LNCAP (cell line): ENCODE results near the gene SIRT5.

Experiments
- TF ChIP-seq, protein P1 (sequence below): fragments of 450-650 bp; IDR thresholded peaks from 2 replicates; pipeline ENCODE4 v1.5.1; 2017; ENCODE audit warnings: mild to moderate bottlenecking

The SIRT5 gene

DNA sequence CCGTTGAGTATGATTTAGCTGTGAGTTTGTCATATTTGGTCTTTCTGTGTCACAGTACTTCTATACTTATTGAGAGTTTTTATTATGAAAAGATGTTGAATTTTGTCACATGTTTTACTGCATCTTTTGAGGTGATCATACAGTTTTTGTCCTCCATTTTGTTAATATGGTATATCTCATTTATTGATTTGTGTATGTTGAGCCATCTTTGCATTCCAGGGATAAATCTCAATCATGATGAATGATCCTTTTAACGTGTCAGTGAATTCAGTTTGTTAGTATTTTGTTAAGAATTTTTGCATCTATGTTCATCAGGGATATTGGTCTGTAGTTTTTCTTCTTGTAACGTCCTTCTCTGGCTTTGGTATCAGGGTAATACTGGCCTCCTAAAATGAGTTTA lies 3.5 kb downstream of the SIRT5 start:
- TF ChIP-seq, protein P1, sequence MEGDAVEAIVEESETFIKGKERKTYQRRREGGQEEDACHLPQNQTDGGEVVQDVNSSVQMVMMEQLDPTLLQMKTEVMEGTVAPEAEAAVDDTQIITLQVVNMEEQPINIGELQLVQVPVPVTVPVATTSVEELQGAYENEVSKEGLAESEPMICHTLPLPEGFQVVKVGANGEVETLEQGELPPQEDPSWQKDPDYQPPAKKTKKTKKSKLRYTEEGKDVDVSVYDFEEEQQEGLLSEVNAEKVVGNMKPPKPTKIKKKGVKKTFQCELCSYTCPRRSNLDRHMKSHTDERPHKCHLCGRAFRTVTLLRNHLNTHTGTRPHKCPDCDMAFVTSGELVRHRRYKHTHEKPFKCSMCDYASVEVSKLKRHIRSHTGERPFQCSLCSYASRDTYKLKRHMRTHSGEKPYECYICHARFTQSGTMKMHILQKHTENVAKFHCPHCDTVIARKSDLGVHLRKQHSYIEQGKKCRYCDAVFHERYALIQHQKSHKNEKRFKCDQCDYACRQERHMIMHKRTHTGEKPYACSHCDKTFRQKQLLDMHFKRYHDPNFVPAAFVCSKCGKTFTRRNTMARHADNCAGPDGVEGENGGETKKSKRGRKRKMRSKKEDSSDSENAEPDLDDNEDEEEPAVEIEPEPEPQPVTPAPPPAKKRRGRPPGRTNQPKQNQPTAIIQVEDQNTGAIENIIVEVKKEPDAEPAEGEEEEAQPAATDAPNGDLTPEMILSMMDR = no peak

DNA sequence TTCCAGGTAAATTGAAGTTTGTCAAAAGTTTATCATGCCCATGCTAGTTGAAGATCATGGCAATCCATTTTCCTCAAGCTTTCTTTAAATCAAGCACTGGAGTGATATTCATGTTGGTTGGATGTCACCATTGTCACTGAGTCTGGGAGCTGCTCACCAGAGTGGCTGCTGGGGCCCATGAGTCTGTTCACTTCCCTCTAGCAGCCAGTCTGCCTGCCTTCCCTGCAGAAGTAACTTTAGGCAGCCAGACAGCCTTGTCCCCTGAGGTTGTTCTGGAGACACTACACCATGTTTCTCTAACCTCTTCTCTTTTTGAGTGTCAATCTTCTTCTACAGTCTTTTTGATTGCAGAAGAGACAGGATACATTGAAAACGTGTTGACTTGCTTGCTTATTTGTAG lies 5.5 kb downstream of the SIRT5 start:
- TF ChIP-seq, protein P1 = no peak

DNA sequence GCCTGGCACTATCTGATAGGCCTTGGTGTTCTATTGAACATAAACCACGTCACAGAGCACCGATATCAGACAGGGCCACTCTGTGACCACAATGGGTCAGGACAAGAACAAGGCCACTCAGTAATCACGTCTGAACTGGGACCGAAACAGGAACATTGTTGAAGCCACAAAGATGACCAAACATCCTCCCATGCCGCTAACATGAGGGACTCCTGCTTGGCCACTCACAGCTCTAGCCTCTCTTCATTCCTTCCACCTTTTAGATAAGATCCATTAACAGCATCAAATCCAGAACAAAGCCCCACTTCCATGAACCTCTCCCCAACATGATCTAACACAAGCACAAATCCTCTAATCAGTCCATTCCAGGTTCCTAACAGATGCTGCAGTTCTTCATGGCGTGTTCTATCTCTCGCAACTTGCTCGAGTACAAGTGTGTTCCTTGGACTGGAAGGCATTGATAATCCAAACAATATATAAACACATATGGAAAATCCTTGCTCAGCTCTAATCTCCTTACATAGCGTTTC lies 7.4 kb downstream of the SIRT5 start:
- TF ChIP-seq, protein P1 = no peak

DNA sequence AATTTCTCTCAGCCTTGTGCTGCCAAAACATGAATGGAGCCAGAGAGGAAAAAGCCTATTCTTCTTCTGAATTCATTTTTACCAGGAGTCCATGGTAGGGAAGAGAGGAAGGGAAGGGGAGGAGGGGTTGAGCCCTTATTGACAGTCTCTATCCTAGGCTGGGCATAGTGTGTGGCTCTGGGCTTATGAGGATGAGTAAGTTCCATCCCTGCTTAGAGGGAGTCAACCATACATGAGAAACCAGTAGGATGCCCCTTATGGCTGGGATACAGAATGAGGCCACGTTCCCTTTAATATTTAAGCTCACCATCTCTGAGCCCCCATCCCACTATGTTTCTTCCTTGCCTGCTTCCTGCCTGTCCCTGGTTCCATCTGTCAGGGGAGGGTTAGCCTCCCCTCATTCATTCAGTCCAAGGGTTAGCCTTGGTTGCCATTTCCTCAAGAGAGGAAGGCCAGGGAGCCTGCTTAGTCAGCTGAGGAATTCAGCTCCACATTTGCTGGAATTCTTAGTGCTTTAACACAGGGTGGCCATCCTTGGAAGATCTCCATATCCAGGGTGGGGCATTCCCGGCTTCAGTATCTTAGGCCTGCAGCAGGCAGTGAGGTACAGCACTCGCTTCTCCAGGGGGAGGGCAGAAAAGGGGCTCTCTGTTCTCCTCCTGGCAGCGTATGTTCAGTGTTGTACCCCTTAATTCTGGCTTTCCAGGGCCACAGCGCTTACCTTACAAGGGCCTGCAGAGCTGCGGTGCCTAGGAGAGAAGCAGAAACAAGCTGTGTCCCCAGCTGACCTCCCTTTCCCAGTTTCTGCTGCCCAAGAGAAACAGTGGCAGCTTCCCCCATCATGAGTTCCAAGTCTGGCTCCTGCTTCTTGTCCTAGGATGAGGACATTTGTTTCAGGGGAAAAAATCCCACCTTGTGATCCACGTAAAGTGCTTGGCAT lies 12.5 kb downstream of the SIRT5 start:
- TF ChIP-seq, protein P1 = no peak

- TF ChIP-seq, protein P1 = no peak
Observed at GRCh38 chr6:13589801-13590200, 15.4 kb downstream of the SIRT5 start.

- TF ChIP-seq, protein P1 = no peak
Observed at GRCh38 chr6:13590574-13591153, 16.3 kb downstream of the SIRT5 start.

GRCh38 chr6:13591205-13591921 lies 17.0 kb downstream of the SIRT5 start:
- TF ChIP-seq, protein P1 = no peak
